AG10803 (cell line): ENCODE results near the gene CENPT.
"Not testable (repeated sequence)": the region's sequence is repeated elsewhere in the genome, so short reads cannot be mapped to it uniquely, and the experiment has no call there.

Experiments used
- DNase-seq: peaks from one replicate; pipeline ENCODE4 v3.0.0; 2010; ENCODE audit warnings: low read depth
- H3K4me3 ChIP-seq: 2 replicates; pipeline ENCODE4 v1.5.1; 2011; ENCODE audit warnings: mild to moderate bottlenecking, low read length, control low read depth
- TF ChIP-seq, protein P1 (sequence below): conservative IDR thresholded peaks from 2 replicates; pipeline ENCODE4 v1.5.1; 2011; ENCODE audit warnings: mild to moderate bottlenecking, low read length, control low read depth, inconsistent platforms

Gene CENPT

DNA sequence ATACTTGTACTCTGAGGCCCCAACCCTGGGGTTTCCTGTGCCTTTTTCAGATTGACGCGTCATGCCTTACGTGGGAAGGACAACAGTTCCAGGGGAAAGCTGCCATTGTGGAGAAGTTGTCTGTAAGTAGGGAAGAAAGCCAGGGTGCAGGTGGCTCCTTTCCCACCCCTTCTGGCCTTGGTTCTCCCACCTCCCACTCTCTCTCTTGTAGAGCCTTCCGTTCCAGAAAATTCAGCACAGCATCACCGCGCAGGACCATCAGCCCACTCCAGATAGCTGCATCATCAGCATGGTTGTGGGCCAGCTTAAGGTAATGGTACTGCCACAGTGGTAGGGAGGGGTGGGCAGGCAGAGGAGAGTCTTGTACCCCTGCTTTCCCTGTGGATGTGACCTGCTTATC, 20.8 kb upstream of the CENPT start:
- no peak overlapping the region for H3K4me3 ChIP-seq
- TF ChIP-seq, protein P1, sequence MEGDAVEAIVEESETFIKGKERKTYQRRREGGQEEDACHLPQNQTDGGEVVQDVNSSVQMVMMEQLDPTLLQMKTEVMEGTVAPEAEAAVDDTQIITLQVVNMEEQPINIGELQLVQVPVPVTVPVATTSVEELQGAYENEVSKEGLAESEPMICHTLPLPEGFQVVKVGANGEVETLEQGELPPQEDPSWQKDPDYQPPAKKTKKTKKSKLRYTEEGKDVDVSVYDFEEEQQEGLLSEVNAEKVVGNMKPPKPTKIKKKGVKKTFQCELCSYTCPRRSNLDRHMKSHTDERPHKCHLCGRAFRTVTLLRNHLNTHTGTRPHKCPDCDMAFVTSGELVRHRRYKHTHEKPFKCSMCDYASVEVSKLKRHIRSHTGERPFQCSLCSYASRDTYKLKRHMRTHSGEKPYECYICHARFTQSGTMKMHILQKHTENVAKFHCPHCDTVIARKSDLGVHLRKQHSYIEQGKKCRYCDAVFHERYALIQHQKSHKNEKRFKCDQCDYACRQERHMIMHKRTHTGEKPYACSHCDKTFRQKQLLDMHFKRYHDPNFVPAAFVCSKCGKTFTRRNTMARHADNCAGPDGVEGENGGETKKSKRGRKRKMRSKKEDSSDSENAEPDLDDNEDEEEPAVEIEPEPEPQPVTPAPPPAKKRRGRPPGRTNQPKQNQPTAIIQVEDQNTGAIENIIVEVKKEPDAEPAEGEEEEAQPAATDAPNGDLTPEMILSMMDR, result no peak
- DNase-seq, result no peak

DNA sequence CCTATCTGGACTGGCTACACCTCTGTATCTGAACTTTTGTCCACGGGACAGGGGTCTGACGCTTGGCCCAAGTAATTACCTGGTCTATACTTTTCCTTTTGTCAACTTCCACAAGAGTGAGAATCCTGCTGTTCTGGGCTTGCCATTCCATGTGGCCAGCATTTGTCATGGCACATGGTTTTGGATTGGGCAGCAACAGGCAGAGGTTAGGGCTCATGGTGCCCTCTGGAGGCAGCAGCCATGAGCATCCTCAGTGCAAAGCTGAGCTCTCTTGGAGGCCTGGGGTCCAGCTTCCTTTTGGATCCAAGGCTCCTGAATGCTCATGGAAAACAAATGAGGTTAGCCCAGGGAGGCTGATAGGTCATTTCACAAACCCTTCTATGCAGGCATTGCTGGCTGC, 17.8 kb upstream of the CENPT start:
- DNase-seq, result peak; percentile 40
- H3K4me3 ChIP-seq, result no peak overlapping the region
- TF ChIP-seq, protein P1, result peak; percentile 50

DNA sequence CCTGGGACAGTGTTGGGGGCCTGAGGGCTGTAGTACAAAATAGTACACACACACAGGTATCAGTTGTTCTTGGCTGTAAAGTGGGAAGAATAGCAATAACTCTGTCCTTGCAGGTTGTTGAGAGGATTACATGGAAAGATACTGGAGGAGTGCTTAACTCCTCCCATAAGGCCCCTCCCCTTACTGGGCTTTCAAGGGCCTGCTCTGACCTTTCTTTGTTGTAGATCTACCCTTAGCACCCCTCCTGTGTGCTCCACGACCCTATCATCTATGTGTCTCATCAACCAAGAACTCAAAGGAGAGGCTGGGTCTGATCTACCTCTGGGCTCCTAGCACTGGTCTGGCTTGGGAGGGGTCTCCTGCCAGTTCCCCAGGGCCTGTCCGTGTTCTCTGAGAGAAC, 17.1 kb upstream of the CENPT start:
- TF ChIP-seq, protein P1, result no peak
- H3K4me3 ChIP-seq, result no peak overlapping the region
- no peak for DNase-seq

DNA sequence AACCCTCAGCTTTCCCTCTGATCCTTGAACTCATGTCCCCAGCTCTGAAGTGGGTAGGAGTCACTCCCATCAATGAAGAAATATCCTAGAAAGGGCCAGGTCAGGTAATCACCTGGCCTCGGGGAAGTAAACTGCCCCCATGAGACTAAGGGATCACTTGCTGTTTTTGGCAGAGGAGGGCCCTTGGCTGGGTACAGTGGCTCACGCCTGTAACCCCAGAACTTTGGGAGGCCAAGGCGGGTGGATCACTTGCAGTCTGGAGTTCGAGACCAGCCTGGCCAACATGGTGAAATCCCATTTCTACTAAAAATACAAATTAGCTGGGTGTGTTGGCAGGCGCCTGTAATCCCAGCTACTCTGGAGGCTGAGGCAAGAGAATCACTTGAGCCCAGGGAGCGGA, 16.6 kb upstream of the CENPT start:
- not testable (repeated sequence) for DNase-seq

DNA sequence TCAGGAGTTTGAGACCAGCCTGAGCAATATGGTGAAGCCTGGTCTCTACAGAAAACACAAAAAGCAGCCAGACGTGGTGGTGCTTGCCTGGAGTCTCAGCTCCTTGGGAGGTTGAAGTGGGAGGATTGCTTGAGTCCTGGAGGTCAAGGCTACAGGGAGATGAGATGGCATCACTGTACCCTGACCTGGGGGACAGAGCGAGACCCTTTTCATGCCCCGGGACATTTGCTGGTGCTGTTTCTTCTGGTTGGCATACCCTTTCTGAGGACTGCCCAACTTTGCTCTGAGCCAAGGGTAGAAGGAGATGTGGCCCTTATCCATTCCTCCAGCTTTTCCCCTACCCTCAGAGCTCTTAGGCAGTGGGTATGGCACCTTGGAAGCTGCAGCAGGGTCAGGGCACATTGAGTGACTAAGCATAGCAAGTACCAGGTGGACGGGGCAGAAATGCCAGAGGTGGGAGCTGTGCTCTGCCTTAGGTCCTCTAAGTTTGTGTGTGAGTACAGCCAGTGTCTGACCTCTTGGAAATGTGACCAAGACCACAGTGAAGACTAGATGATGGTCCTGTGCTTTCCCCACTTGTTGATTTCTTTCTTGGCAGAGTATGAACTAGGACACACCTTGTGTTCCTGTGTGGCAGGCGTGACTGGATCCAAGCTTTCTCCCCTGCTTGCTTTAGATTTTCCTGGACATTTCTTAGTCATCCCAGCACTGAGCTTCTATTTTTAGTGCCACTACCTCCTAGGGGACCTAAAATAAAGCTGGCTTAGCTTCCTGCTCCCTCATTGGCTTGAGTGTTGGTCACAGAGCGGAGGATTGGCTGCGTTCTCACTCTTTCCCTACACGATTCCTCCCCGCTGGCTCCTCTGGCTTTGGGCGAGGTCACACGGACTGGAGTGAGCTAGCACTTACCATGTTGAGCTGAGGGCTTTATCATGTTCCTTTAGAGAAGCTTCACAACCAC, 15.4 kb upstream of the CENPT start:
- DNase-seq, result peak; percentile 50
- TF ChIP-seq, protein P1, result no peak
- no peak overlapping the region for H3K4me3 ChIP-seq

More for the DNA sequence above, 16.6 kb upstream of the CENPT start:
- H3K4me3 ChIP-seq, result not testable (repeated sequence)

DNA sequence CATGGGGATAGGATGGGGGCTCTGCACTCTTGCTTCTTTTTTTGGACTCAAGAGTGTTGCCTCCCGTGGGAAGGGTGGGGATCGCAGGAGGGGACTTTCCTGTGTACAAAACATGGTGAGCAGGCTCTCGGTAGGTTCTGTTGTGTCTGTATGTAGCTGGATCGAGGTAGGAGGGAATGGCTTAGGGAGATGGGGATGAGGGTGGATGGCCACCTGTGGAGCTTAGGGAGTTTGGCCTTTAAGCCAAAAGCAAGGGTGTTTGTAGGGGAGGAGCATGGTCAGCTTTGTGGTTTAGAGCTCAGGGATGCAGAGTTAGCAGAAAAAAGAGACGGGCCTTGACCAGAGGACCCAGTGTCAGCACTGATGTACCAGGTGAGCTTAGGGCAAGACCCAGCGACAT, 14.4 kb upstream of the CENPT start:
- TF ChIP-seq, protein P1, result no peak
- H3K4me3 ChIP-seq, result no peak overlapping the region
- no peak for DNase-seq

DNA sequence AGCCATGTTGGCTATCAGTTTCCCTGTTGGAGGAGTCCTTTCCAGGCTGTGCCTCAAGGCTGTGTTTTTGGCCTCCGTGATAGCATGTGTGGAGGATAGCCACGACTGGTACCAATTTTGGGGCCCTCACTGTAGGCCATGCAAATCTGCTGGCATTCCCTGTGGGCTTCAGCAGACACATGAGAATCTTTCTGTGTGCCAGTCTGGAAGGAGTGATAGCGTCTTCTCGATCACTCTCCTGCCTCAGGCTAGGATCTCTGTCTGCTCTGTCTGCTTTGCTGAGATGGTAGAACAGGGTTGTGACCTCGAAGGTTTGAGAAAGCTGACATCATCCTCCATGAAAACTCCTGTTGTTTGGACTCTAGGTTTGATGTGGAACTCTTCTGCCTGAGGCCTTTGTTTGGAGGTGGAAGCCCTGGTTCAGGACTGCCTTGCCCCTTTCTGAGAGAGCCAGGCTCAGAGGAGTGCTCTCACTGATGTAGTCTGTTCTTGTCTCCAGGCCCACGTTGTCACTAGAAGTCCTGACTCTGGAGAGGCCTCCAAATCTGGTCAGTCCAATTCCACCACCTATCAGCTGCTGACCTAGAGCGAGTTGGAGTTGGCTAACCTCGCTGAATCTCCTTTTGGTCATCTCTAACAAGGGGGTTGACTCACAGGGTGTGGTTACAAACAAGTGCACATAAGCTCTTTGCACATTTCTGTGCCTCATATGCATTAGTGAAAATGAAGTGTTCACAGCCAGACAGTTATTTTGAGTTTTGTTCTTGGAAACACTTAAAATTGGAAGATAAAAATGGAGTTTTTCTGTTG, 13.3 kb upstream of the CENPT start:
- TF ChIP-seq, protein P1, result no peak
- H3K4me3 ChIP-seq, result no peak overlapping the region
- DNase-seq, result peak; percentile 66
